ENCODE measurements around the gene AFF4. TPM values are rescaled to one million over a fixed set of nuclear protein-coding genes. Genes with fewer than 3 reads are reported as not detected.

AFF4 gene
- total RNA-seq, 4 donors from 2014 or later: 55.0 to 87.6 (median 75.3) TPM

DNA sequence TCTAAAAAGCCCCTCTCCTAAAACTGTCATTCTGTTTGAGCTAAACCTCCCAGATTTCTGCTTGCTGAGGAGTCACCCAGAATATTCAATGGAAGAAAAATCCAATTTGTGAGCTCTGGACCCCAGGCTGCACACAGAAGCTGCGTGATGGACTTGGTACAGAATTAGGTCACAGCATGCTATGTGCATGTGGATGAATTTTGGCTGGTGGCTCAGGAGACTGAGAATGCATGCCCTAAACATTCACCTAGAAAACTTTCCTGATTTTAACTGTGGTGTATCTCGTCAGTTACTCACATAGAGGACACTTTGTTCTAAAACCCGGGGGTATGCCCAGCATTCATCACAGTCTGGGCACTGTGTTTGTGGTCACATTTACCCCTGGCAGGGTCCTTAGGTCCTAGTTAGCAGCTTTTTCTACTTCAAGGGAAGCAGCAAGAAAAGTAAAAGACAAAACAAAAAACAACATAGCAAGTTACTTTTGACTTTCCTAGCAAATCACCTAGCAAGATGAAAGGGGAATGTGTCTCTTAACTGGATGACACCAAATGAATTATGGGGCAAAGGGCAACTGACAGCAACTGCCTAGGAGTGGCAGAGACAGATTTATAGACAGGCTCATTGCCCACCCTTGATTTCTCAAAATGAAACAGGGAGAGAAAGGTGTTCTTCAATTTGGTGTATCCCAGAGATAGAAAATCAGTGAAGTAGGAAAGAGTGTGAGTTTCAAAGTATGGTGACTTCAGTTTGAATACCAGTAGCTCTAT, 124.7 kb downstream of the AFF4 start:
- 80% methylated on average over 3 of the region's 3 CpGs; no CpG with 5 or more reads in 1 of the 2 donors for WGBS, 2 donors (ENCODE audit: low coverage in 1 of 2)
- Histone ChIP-seq H3K27ac (peak overlapping the region in 2 of 4 donors; percentile 76 to 81), H3K9me3 (no peaks in the 10 kb centered on the region), H3K36me3 (no peaks in the 10 kb centered on the region), H3K4me1 (peaks cover 0 to 14% (median 6%) of the 10 kb centered on the region in 3 donors), H3K27me3 (no peaks in the 10 kb centered on the region), H3K4me3 (no peak overlapping the region)
- ATAC-seq: no peak
- no peak for TF ChIP-seq POLR2A (IDR thresholded peaks at IDR 0.05)
- TF ChIP-seq CTCF (IDR thresholded peaks at IDR 0.05): no peak
- no peak for TF ChIP-seq POLR2AphosphoS5 (IDR thresholded peaks at IDR 0.05)
- TF ChIP-seq EP300 (IDR thresholded peaks at IDR 0.05): no peak

DNA sequence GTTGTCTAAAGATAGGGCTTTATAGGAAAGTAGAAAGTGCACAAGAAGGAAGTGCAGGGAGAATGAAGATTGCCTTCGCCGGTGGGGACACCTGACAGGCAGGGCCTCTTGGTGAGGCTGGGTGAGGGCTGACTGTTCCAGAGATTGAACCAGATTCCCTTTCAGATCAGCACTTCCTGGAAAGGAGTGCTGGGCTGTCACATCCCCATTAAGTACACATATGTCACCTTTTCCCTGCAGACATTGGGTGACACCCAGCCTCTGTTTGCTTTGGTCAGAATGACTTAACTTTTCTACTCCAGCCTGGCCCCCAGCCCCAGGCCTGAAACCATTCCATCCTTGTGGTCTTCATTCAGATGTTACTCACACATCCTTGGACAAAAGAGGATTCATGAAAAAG, 125.6 kb downstream of the AFF4 start:
- ATAC-seq: no peak
- H3K36me3 ChIP-seq: no peaks in the 10 kb centered on the region
- H3K27ac ChIP-seq: no peak overlapping the region
- peaks cover 0 to 14% (median 6%) of the 10 kb centered on the region in 3 donors for H3K4me1 ChIP-seq
- TF ChIP-seq POLR2A (IDR thresholded peaks at IDR 0.05): no peak
- TF ChIP-seq POLR2AphosphoS5 (IDR thresholded peaks at IDR 0.05): no peak
- no peak for TF ChIP-seq CTCF (IDR thresholded peaks at IDR 0.05)
- no peak for TF ChIP-seq EP300 (IDR thresholded peaks at IDR 0.05)
- H3K4me3 ChIP-seq: no peak overlapping the region
- 63 to 75% methylated on average over 2 of the region's 2 CpGs for WGBS, 2 donors (ENCODE audit: low coverage in 1 of 2)
- H3K27me3 ChIP-seq: no peaks in the 10 kb centered on the region
- H3K9me3 ChIP-seq: no peaks in the 10 kb centered on the region

DNA sequence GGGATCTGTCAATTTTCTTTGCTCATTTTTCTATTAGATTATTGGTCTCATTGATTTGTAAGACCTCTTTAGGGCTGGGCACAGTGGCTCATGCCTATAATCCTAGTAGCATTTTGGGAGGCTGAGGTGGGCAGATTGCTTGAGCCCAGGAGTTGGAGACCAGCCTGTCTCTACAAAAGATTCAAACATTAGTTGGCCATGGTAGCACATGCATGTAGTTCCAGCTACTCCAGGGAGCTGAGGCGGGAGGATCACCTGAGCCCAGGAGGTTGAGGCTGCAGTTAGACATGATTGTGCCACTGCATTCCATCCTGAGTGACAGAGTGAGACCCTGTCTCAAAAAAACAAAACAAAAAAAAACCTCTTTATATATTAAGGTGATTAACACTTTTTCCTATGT, 126.6 kb downstream of the AFF4 start:
- no peaks in the 10 kb centered on the region for H3K9me3 ChIP-seq
- no peak overlapping the region for H3K27ac ChIP-seq
- H3K4me3 ChIP-seq: no peak overlapping the region
- no peak for TF ChIP-seq CTCF (IDR thresholded peaks at IDR 0.05)
- TF ChIP-seq POLR2A (IDR thresholded peaks at IDR 0.05): no peak
- no peak for TF ChIP-seq POLR2AphosphoS5 (IDR thresholded peaks at IDR 0.05)
- TF ChIP-seq EP300 (IDR thresholded peaks at IDR 0.05): no peak
- ATAC-seq: no peak
- no peaks in the 10 kb centered on the region for H3K27me3 ChIP-seq
- no peaks in the 10 kb centered on the region for H3K36me3 ChIP-seq
- WGBS, 2 donors (ENCODE audit: low coverage in 1 of 2): 88 to 100% methylated on average over 1 of the region's 1 CpG
- H3K4me1 ChIP-seq: peaks cover 0 to 14% (median 6%) of the 10 kb centered on the region in 3 donors

- TF ChIP-seq POLR2AphosphoS5 (IDR thresholded peaks at IDR 0.05): no peak
- TF ChIP-seq CTCF (IDR thresholded peaks at IDR 0.05): no peak
- no peak for TF ChIP-seq POLR2A (IDR thresholded peaks at IDR 0.05)
- no peak for TF ChIP-seq EP300 (IDR thresholded peaks at IDR 0.05)
- H3K9me3 ChIP-seq: no peaks in the 10 kb centered on the region
- no peaks in the 10 kb centered on the region for H3K36me3 ChIP-seq
- no peak overlapping the region for H3K27ac ChIP-seq
- no peak overlapping the region for H3K4me3 ChIP-seq
- no peaks in the 10 kb centered on the region for H3K27me3 ChIP-seq
- 90 to 100% methylated on average over 3 of the region's 3 CpGs for WGBS, 2 donors (ENCODE audit: low coverage in 1 of 2)
- H3K4me1 ChIP-seq: peaks cover 0 to 18% (median 7%) of the 10 kb centered on the region in 3 donors
- no peak for ATAC-seq
These were observed 129.4 kb downstream of the AFF4 start for GRCh38 chr5:132834057-132834456.

GRCh38 chr5:132832612-132833011, 130.8 kb downstream of the AFF4 start:
- no peak overlapping the region for H3K27ac ChIP-seq
- ATAC-seq: no peak
- WGBS, 2 donors (ENCODE audit: low coverage in 1 of 2): 87 to 100% methylated on average over 1 to 5 of the region's 5 CpGs
- H3K9me3 ChIP-seq: no peaks in the 10 kb centered on the region
- H3K4me3 ChIP-seq: no peak overlapping the region
- no peaks in the 10 kb centered on the region for H3K27me3 ChIP-seq
- H3K4me1 ChIP-seq: peaks cover 0 to 22% (median 7%) of the 10 kb centered on the region in 3 donors
- H3K36me3 ChIP-seq: no peaks in the 10 kb centered on the region
- TF ChIP-seq CTCF (IDR thresholded peaks at IDR 0.05): no peak
- no peak for TF ChIP-seq POLR2AphosphoS5 (IDR thresholded peaks at IDR 0.05)
- no peak for TF ChIP-seq POLR2A (IDR thresholded peaks at IDR 0.05)
- TF ChIP-seq EP300 (IDR thresholded peaks at IDR 0.05): no peak

Data from gastroesophageal sphincter (tissue), 4 donors.